ENCODE measurements around the gene SGCD.

Gene SGCD

DNA sequence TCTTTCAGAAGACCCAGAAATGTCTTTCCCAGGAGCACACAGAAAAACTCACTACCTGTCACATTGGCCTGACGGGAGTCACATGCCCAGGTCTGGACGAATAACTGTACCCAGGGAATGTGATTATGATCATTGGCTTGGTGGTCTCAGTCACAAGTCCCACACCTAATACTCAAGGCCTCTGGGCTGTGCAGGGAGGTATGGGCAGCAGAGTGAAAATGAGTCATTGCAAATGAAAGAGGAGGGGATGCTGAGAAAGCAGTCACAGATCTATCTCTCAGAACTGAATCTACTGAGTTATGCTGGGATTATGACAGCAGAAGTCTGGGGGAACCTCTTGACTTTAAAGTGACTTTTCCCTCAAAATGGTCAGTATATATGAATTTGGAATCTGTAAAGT, 36.9 kb downstream of the SGCD start:
- ChIA-PET POLR2A (no interaction called here), CTCF (no interaction called here)
- no peak for DNase-seq (ENCODE audit: extremely low spot score)
- TF ChIP-seq TARDBP (IDR thresholded peaks at IDR 0.05) (no peak), HDGF (IDR thresholded peaks at IDR 0.05; ENCODE audit: borderline replicate concordance) (no peak), L3MBTL2 (conservative IDR thresholded peaks at IDR 0.05) (no peak), LEF1 (IDR thresholded peaks at IDR 0.05; ENCODE audit: borderline replicate concordance) (no peak), ZNF384 (IDR thresholded peaks at IDR 0.05) (no peak), ELF4 (IDR thresholded peaks at IDR 0.05) (no peak), PKNOX1 (IDR thresholded peaks at IDR 0.05) (no peak), SP1 (IDR thresholded peaks at IDR 0.05) (no peak), CTBP1 (IDR thresholded peaks at IDR 0.05; ENCODE audit: borderline replicate concordance) (no peak), FOXA1 (IDR thresholded peaks at IDR 0.05) (no peak)

DNA sequence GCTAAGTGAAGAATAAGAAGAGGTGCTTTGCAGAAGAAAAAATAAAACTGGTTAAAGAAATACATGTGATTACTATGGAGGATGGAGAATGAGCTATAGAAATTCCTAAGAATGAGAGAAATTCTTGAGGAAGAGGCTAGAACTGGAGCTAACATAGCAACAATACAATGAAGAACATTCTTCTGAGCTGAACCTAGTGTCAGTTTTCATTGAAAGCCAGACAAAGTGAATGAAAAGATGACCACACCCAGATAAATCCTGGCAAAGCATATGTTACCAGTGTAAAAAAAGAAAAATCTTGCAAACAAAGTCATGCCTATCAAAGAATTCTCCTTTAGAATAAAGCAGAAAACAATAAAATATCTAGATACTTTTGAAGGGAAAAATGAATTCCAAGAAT, 39.6 kb downstream of the SGCD start:
- TF ChIP-seq NFRKB (IDR thresholded peaks at IDR 0.05) (no peak), PKNOX1 (IDR thresholded peaks at IDR 0.05) (no peak), L3MBTL2 (conservative IDR thresholded peaks at IDR 0.05) (no peak), SP1 (IDR thresholded peaks at IDR 0.05) (no peak), ARNT (IDR thresholded peaks at IDR 0.05) (no peak), FOXM1 (IDR thresholded peaks at IDR 0.05; ENCODE audit: borderline replicate concordance) (no peak), FOXA1 (IDR thresholded peaks at IDR 0.05) (no peak), HDGF (IDR thresholded peaks at IDR 0.05; ENCODE audit: borderline replicate concordance) (no peak), SUZ12 (IDR thresholded peaks at IDR 0.05) (no peak), LEF1 (IDR thresholded peaks at IDR 0.05; ENCODE audit: borderline replicate concordance) (no peak), TARDBP (IDR thresholded peaks at IDR 0.05) (no peak), CTBP1 (IDR thresholded peaks at IDR 0.05; ENCODE audit: borderline replicate concordance) (no peak), FOXK2 (IDR thresholded peaks at IDR 0.05) (no peak), ZNF384 (IDR thresholded peaks at IDR 0.05) (no peak), BHLHE40 (IDR thresholded peaks at IDR 0.05; ENCODE audit: borderline replicate concordance) (no peak), ELF4 (IDR thresholded peaks at IDR 0.05) (no peak)
- POLR2A ChIA-PET: no interaction called here
- DNase-seq (ENCODE audit: extremely low spot score): no peak
- CTCF ChIA-PET: no interaction called here

GRCh38 chr5:156367597-156367996, 40.6 kb downstream of the SGCD start:
- DNase-seq (ENCODE audit: extremely low spot score): no peak
- no peak for TF ChIP-seq SP1 (IDR thresholded peaks at IDR 0.05)
- no peak for TF ChIP-seq FOXM1 (IDR thresholded peaks at IDR 0.05; ENCODE audit: borderline replicate concordance)
- no peak for TF ChIP-seq L3MBTL2 (conservative IDR thresholded peaks at IDR 0.05)
- TF ChIP-seq BHLHE40 (IDR thresholded peaks at IDR 0.05; ENCODE audit: borderline replicate concordance): no peak
- no peak for TF ChIP-seq ZNF384 (IDR thresholded peaks at IDR 0.05)
- CTCF ChIA-PET: no interaction called here
- POLR2A ChIA-PET: no interaction called here

GRCh38 chr5:156375895-156376495, 49.0 kb downstream of the SGCD start:
- no peak for TF ChIP-seq FOXM1 (IDR thresholded peaks at IDR 0.05; ENCODE audit: borderline replicate concordance)
- no peak for TF ChIP-seq PKNOX1 (IDR thresholded peaks at IDR 0.05)
- no peak for TF ChIP-seq TARDBP (IDR thresholded peaks at IDR 0.05)
- TF ChIP-seq LEF1 (IDR thresholded peaks at IDR 0.05; ENCODE audit: borderline replicate concordance): no peak
- no peak for TF ChIP-seq L3MBTL2 (conservative IDR thresholded peaks at IDR 0.05)
- no peak for TF ChIP-seq ELF4 (IDR thresholded peaks at IDR 0.05)
- no peak for TF ChIP-seq ZNF384 (IDR thresholded peaks at IDR 0.05)
- TF ChIP-seq SP1 (IDR thresholded peaks at IDR 0.05): no peak
- no peak for DNase-seq (ENCODE audit: extremely low spot score)
- CTCF ChIA-PET: no interaction called here
- POLR2A ChIA-PET: no interaction called here

GRCh38 chr5:156376751-156377150, 49.8 kb downstream of the SGCD start:
- CTCF ChIA-PET: no interaction called here
- no peak for DNase-seq (ENCODE audit: extremely low spot score)
- POLR2A ChIA-PET: no interaction called here
- TF ChIP-seq BHLHE40 (IDR thresholded peaks at IDR 0.05; ENCODE audit: borderline replicate concordance) (no peak), FOXK2 (IDR thresholded peaks at IDR 0.05) (no peak), SUZ12 (IDR thresholded peaks at IDR 0.05) (no peak), ELF4 (IDR thresholded peaks at IDR 0.05) (no peak), ZNF384 (IDR thresholded peaks at IDR 0.05) (no peak), FOXA1 (IDR thresholded peaks at IDR 0.05) (no peak), HDGF (IDR thresholded peaks at IDR 0.05; ENCODE audit: borderline replicate concordance) (no peak)

DNA sequence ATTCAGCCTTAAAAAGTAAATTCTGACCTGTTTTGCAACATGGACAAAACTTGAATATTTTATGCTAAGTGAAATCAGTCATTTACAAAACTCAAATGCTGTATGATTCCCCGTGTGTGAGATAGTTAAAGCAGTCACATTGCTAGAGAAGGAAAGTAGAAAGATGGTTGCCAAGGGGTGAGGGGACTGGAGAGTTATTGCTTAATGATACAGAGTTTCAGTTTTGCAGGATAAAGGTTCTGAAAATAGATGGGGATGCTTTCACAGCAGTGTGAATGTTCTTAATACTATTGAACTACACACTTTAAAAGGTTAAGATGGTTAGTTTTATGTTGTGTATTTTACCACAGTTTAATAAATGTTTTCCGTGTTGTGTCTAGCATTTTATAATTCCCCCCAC, 51.2 kb downstream of the SGCD start:
- no peak for DNase-seq (ENCODE audit: extremely low spot score)
- CTCF ChIA-PET: no interaction called here
- POLR2A ChIA-PET: no interaction called here
- TF ChIP-seq LEF1 (IDR thresholded peaks at IDR 0.05; ENCODE audit: borderline replicate concordance) (no peak), FOXM1 (IDR thresholded peaks at IDR 0.05; ENCODE audit: borderline replicate concordance) (no peak), ZNF384 (IDR thresholded peaks at IDR 0.05) (no peak), CTBP1 (IDR thresholded peaks at IDR 0.05; ENCODE audit: borderline replicate concordance) (no peak), SP1 (IDR thresholded peaks at IDR 0.05) (no peak), NFRKB (IDR thresholded peaks at IDR 0.05) (no peak), L3MBTL2 (conservative IDR thresholded peaks at IDR 0.05) (no peak), FOXK2 (IDR thresholded peaks at IDR 0.05) (no peak), HDGF (IDR thresholded peaks at IDR 0.05; ENCODE audit: borderline replicate concordance) (no peak), TARDBP (IDR thresholded peaks at IDR 0.05) (no peak), SUZ12 (IDR thresholded peaks at IDR 0.05) (no peak)

- ChIA-PET POLR2A (no interaction called here), CTCF (no interaction called here)
- no peak for TF ChIP-seq L3MBTL2 (conservative IDR thresholded peaks at IDR 0.05)
- DNase-seq (ENCODE audit: extremely low spot score): no peak
Observed at GRCh38 chr5:156379206-156379605, 52.2 kb downstream of the SGCD start.

All from HEK293T (cell line).